HG03108 (cell line): ENCODE results near the gene EHMT1.
"Not testable (repeated sequence)": the region's sequence is repeated elsewhere in the genome, so short reads cannot be mapped to it uniquely, and the experiment has no call there.

Experiments
- ATAC-seq: cut with Tn5 transposase; IDR thresholded peaks from one replicate; pipeline ENCODE4 v1.9.1; 2021; ENCODE audit warnings: moderate library complexity; ENCODE audit not compliant: unreplicated experiment

EHMT1 gene

DNA sequence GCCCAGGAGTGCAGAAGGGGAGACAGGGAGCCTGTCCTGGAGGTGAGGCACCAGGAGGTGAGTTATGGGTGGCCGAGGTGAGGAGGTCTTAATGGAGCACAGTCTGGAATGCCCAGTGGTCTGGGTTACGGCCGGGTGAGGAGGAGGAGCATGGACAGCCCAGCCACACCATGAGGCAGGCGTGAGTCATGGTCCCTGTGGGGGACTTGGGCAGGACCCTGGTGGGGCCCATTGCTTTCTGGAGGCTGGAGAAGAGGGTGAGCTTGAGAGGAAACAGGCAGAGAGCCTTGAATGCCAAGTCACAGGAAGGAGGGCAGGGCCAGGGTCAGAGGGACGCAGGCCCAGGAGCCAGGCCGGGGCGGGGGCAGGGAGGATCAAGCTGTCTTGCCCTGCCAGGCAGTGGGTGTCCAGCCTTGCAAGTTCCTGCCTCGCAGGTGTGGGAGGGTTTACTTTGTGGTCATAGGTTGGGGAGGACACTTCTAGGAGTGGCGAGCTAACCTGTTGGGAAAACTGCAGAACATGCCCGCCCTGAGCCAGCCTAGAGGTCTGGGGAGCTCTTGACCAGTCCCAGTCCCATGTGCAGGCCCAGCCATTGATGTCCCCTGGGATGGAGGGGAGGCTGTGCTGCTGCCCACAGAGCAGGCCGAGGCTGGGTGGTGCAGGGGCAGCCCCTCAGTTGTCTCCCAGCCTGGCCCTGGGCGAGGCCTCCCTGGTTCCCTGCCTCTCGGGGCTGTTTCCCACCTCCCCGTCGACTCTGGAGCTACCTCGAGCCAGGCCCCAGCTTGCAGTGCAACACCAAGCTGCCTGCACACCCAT, 261.6 kb downstream of the EHMT1 start:
- no peak for ATAC-seq

DNA sequence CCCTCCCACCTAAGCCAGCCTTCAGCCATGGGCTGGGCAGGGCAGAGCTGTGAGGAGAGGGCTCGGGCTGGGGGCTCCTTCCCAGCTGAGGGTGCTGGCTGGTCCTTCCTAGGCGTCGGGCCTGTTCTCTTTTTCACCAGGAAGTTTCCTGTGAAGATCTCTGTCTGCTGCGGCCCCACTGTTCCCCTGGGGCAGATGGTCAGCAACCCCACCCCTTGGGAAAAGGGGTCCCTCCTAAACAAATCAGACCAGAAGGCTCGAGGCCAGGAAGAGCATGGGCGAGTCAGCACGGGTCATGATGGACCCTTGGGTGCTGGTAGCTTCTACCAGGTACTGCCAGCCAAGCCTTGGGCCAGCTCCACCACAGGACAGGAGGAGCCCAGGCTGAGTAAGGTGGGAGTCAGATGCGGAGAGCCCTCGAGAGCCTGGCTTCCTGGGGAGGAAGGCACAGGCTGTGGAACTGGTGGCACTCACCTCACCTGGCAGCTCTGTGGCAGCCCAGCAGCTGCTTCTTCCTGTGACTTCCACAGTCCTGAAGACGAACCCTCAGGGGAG, 262.2 kb downstream of the EHMT1 start:
- no peak for ATAC-seq

DNA sequence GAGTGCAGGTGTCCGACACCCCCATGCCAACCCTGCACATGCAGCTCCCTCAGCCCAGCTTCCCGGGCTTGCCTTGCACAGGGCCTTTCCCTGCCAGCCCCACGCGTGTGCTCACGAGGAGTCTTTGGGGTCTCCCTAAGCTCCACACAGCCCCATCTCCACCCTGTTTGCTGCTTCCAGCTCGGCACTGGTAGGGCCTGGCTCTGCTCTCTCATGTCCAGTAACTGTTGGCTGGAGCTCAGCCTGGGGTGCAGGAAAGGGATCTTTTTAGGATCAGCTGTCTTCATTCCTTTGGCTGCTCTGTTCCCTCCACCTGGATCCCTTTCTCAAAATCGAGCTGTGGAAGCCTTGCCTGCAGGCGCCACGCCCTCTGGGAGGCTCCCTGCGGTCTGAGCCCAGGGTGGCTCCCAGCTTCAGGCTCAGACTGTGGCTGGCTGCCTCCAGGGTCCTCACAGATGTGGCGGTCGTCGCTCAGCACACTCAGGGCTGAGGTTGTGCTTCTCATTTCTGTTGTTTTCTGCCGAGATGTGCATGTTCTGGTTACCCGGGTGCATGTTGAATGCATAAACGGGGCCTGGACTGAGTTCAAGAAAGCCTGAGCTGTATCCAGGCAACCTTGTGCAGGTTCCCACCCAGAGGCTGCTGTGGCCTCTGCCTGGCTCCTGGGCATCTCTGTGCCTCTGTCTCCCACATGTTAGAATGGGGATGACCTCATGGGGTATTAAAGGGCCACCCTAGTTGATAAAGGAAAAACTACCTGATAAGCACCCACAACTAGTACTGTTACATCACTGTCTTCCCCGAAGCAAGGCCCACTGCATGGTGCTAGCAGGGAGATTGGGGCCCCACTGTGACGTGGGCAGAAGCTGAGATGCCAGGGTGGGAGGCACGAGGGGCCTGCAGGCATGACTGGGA, 263.0 kb downstream of the EHMT1 start:
- ATAC-seq: no peak

DNA sequence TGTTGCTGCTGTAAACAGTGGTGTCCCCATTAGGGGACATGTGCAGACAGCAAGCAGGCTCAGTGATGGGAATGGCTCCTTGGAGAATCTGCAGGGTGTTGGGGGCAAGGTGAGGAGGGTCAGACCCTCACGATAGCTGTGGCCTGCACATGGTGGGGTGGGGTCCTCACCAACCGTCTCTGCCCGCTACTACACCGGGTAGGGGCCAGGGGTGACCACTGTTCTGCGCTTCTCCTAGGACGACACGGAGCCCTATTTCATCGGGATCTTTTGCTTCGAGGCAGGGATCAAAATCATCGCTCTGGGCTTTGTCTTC, 263.7 kb downstream of the EHMT1 start:
- ATAC-seq: no peak

DNA sequence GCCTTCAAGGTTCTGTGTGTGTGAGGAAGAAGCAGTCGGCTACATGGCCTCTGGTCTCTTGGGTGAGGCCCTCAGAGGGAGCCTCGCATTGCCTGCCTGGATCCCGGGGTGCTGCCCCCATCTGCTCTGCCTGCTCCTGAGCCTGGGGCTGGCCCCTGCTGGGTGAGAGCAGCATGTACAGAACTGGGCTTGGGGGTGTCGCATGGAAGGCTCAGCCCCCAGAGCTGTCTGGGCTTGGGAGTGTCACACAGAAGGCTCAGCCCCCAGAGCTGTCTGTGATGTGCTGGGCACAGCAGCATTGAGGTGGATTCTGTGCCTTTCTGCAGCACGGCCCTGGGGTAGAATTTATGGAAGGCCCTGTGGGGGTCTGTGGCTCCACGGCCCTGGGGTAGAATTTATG, 265.2 kb downstream of the EHMT1 start:
- not testable (repeated sequence) for ATAC-seq

DNA sequence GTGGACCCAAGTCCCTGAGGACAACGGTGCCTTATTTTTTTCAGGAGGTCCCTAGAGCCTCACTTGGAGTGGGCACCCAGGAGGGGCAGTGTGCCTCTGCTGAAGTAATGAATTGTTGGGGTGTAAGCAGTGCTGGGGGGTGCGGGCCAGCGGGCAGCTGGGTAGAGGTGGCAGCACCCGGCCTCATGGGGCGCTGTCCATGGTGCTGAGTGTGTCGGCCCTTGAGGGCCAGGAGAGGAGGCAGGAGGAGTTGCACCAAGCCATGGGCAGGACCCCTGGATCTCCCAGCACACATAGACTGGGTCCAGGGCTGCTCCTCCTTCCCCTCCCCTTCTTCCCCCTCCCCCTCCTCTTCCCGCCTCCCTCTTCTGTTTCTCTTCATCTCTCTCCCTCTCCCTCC, 265.7 kb downstream of the EHMT1 start:
- ATAC-seq: not testable (repeated sequence)

DNA sequence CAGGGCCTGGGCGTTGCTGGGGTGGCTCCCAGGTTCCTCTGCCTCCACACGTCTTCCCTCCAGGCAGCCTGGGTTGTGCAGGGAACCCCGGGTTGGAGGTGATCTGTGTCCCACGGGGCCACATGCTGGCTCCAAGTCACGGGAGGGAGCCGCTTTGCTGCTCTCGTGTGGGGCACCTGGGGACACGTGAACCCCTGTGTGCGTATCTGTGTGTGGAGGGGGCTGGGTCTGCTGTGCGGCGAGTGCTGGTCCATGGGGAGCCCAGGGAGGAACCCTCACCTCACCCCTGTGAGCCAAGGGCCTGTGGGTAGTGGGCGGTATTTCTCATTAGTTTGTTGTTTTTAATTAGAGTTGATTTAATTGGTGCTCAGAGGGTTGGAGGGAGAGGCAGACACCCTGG, 266.3 kb downstream of the EHMT1 start:
- not testable (repeated sequence) for ATAC-seq
